GM12892 (cell line): ENCODE results near the gene ZNF585A. TPM values are rescaled to one million over a fixed set of nuclear protein-coding genes. Genes with fewer than 3 reads are reported as not detected.
"Not testable (repeated sequence)": the region's sequence is repeated elsewhere in the genome, so short reads cannot be mapped to it uniquely, and the experiment has no call there.

ENCODE experiments used
- DNase-seq: peaks from one replicate; pipeline ENCODE4 v3.0.0; 2011; ENCODE audit not compliant: insufficient read length
- FAIRE-seq: peaks from 2 replicates; lab custom pipeline; 2011; peaks lifted over from hg19 to GRCh38; lab: Jason Lieb, UNC
- POLR2A ChIP-seq: IDR thresholded peaks from 2 replicates; pipeline ENCODE4 v1.6.1; 2011; ENCODE audit warnings: low read depth, low read length, control low read depth
- POLR2AphosphoS5 ChIP-seq: IDR thresholded peaks from 2 replicates; pipeline ENCODE4 v1.6.1; 2011; ENCODE audit warnings: low read depth, low read length, control low read depth
- TAF1 ChIP-seq: IDR thresholded peaks from 2 replicates; pipeline ENCODE4 v1.6.1; 2011; ENCODE audit warnings: low read depth, mild to moderate bottlenecking, control low read depth, low read length, borderline replicate concordance
- polyA plus RNA-seq: library from polyadenylated mRNA; unstranded; fragments of >200 nt; gene quantifications from one replicate; pipeline ENCODE4 v1.2.1, GENCODE V29; 2012; ENCODE audit warnings: missing spikeins, inconsistent platforms; ENCODE audit not compliant: missing spikeins

The ZNF585A gene
- polyA plus RNA-seq: 15.0 TPM

DNA sequence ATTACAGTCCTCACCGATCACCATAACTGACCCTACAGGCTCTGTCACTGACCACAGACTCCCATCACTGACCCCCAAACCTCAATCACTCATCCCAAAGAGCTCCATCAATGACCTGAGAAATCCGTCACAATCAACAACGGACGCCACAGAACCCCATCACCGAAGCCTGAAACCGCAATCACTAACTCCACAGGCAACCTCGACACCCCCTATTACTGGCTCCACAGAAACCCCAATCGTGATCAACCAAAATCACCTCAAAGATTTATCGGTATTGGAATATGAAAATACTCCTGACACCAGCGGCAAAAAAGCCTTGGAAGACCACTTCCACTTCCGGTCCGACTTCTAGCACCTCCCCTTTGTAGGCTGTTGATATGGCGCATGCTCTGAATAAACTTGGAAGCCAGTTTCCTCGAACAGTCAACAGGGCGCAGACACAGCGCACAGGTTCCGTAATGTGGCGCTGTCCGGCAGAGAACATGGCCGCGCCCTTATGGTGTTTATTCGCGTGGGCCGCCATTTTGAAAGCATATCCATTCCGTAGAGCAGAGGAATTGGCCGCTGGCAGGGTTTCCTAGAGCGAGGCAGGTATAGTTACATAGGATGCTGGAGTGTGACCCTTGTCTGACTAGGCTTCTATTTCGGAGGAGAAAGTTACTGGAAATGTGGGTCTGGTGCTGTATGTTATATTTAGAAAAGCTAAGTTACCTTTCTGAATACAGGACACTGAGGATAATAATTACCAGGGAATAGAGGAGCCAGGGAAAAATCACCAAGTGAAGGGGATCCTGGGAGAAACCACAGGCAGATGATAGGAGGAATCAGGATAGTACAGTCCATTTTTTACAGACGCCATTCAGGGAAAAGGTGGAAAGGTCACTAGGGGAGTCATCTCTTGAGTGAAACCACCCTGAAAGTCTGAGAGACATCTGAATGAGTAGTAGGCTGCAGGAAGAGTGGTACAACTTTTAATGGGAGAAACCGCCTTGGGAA is at the start of gene ZNF585A:
Gene ZNF585A (minus strand): TSS at position 328 of the 999 bp plus-strand sequence. CDS start 2,785 bp downstream, outside the sequence.
- FAIRE-seq: peak; percentile 89
- TF ChIP-seq TAF1: no peak; the same call in 1 of the 2 replicates
- TF ChIP-seq POLR2A: peak; percentile 69
- TF ChIP-seq POLR2AphosphoS5: peak; percentile 71; the same call in 1 of the 2 replicates

DNA sequence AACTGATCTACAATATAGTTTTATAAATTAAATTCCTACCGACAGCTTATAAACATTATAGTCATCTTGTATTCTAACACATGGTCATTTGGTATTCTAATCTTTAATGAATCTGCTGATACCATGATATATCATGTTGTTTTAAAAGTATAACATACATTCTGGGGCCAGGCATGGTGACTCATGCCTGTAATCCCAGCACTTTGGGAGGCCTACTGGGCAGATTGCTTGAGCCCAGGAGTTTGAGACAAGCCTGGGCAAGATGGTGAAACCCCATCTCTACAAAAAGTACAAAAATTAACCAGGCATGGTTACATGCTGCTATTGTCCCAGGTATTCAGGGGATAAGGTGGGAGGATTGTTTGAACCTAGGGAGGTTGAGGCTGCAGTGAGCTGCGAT is 48.6 kb upstream of the ZNF585A start:
- TF ChIP-seq TAF1: no peak
- no peak for TF ChIP-seq POLR2AphosphoS5
- TF ChIP-seq POLR2A: no peak

More for the DNA sequence above, at the start of gene ZNF585A:
- DNase-seq: peak; percentile 42

DNA sequence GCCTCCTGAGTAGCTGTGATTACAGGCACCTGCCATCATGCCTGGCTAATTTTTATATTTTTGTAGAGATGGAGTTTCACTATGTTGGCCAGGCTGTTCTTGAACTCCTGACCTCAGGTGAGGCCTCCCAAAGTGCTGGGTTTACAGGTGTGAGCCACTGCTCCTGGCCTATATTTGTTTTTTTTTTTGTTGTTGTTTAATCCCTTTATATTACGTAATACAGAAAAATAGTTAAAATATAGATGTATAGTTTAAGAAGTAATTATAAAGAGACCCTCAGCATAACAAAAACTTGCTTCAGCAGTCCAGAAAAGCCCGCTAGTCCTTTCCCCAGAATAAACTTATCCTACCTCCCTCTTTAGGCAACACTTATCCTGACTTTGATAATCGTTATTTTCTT is 47.9 kb upstream of the ZNF585A start:
- no peak for TF ChIP-seq POLR2AphosphoS5
- TF ChIP-seq POLR2A: no peak
- TF ChIP-seq TAF1: no peak
- no peak for FAIRE-seq

More for the DNA sequence above, 48.6 kb upstream of the ZNF585A start:
- FAIRE-seq: no peak
- no peak for DNase-seq

DNA sequence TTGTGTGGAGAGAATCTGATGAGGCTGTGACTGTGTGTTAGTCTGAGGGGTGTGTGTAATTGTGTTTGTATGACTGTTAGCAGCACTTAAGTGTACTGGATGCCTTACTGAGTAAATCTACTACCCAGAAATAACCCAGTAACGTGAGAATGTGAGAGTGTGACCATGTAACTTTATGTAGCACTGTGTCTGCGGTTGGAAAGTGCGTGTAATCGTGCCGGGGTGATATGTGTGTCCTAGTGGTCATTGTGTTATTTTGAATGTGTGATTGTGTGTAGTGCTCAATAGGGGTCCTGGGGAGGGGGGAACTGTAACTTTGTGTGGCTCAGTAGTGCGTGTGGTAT is 46.1 kb upstream of the ZNF585A start:
- DNase-seq (no peak), FAIRE-seq (no peak)
- TF ChIP-seq POLR2AphosphoS5 (no peak), POLR2A (no peak), TAF1 (no peak)

More for the DNA sequence above, 47.9 kb upstream of the ZNF585A start:
- no peak for DNase-seq

DNA sequence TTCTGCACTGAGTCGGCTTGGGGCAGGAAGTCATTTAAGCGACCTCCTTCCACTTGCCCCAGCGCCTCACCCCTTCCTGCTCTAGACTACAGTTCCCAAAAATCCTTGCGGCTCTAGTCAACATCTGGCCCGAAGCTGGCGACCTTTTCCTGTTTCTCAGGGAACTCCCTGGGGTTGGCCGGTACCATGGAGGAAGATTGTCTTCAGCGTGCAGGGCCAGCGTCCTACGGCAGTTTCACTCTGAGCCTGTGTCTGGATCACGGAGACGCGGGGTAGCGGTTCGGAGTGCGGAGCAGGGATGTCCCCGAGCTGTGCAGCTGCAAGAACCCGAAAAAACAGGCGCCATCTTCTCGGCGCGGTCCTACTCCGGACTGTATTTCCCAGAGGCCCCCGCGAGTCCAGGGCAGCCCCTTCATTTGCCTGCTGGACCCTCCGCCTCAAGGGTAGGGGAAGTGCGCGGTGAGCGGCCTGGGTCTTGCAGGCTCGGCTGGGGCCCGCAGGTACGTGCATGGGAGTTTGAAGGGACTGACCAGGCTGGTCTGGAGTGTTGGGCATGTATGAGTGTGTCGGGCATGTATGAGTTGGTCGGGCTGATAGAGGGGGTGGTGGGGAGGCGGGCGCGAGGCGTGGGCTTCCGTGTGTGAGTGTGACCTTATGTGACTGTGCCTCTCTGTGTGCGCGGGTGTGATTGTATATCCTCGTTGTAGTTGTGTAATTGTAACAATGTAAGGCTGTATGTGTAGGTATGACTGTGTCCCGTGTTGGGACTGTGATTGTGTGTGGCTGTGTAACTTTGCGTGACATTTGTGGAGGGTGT is 45.5 kb upstream of the ZNF585A start, which contains the start of gene ZNF383:
Gene ZNF383 (plus strand): TSS at position 440 of the 817 bp plus-strand sequence. CDS start 12,240 bp downstream, outside the sequence.
- peak; percentile 74 for DNase-seq
- peak; percentile 90 for FAIRE-seq
- TF ChIP-seq POLR2AphosphoS5 (peak; percentile 82; the same call in 1 of the 2 replicates), POLR2A (peak; percentile 82), TAF1 (no peak)

DNA sequence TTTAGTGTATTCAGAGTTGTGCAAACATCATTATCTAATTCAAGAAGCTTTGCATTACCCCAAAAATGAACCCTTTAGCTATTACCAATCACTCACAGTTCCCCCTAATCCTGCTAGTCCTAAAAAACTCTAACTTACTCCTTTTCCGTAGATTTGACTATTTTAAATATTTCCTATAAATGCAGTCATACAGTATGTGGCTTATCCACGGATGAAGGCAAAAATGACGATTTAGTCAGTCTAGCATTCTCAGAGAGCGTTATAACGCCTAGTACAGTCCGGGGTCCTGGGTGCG is 44.9 kb upstream of the ZNF585A start:
- TF ChIP-seq POLR2A (no peak), TAF1 (no peak), POLR2AphosphoS5 (no peak)
- FAIRE-seq (no peak), DNase-seq (no peak)

DNA sequence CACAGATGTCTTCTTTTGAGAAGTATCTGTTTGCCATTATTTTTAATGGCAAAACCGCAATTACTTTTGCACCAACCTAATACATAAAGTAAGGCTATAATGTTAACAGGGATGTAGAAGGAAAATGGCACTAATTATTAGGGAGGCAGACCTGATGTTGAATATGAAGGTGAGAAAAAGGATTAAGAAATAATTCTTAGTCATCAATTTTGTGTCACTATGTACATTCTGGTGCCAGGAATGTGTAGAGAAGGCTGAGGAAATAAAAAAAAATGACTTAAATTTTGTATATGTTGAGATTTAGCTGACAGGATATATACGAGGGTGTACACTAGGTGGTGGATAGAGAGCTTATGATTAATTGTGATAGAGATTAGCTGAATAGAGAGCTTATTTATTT is 25.3 kb upstream of the ZNF585A start:
- no peak for DNase-seq
- no peak for TF ChIP-seq TAF1
- TF ChIP-seq POLR2A: no peak
- no peak for TF ChIP-seq POLR2AphosphoS5
- FAIRE-seq: no peak

DNA sequence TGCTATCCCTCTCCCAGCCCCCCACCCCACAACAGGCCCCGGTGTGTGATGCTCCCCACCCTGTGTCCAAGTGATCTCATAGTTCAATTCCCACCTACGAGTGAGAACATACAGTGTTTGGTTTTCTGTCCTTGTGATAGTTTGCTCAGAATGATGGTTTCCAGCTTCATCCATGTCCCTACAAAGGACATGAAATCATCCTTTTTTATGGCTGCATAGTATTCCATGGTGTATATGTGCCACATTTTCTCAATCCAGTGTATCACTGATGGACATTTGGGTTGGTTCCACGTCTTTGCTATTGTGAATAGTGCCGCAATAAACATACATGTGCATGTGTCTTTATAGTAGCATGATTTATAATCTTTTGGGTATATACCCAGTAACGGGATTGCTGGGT is 24.6 kb upstream of the ZNF585A start:
- DNase-seq, FAIRE-seq: not testable (repeated sequence)

DNA sequence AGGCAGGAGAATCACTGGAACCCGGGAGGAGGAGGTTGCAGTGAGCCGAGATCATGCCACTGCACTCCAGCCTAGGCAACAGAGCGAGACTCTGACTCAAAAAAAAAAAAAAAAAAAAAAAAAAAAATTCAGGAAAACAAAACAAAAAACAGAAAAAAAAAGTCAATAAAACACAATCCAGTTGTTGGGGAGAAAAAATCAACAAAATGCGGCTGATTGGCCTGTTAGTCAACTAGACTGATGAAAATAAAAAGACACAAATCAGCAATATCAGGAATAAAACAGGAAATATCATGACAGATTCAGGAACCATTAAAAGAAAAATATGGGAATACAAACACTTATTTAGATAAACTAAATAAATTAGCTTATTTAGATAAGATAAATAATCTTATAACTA is 22.8 kb upstream of the ZNF585A start:
- FAIRE-seq, DNase-seq: not testable (repeated sequence)

DNA sequence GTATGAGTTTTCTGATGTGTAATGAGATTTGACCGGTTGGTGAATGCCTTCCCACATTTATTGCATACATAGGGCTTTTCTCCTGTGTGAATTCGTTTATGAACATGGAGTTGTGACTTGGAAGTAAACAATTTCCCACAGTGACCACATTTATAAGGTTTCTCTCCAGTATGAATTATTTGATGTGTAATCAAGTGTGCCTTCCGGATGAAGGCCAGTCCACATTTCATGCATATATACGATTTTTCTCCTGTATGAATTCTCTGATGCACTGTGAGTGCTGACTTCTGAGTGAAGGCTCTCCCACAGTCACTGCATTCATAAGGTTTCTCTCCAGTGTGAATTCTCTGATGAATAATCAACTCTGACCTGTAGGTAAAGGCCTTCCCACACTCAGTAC is 13.6 kb upstream of the ZNF585A start:
- not testable (repeated sequence) for DNase-seq, FAIRE-seq

DNA sequence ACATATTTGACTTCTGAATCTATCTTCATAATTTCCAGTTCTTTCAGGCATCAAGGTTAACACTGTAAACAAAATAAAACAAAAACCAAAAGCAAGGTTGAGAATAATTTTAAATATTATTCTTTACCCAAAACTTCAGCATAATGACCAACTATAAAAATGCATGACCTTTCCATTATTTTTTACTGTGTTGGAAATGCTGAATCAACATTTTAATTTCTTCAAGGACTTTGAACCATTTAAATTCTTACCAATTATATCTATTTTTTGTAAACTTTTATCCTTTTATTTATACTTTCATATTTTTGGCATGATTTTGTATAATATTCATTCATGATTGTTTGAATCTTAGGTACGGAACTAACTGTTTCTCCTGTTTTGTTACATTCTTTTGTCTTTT is 6.9 kb downstream of the ZNF585A start:
- TF ChIP-seq POLR2AphosphoS5 (no peak), TAF1 (no peak), POLR2A (no peak)
- FAIRE-seq (no peak), DNase-seq (no peak)

DNA sequence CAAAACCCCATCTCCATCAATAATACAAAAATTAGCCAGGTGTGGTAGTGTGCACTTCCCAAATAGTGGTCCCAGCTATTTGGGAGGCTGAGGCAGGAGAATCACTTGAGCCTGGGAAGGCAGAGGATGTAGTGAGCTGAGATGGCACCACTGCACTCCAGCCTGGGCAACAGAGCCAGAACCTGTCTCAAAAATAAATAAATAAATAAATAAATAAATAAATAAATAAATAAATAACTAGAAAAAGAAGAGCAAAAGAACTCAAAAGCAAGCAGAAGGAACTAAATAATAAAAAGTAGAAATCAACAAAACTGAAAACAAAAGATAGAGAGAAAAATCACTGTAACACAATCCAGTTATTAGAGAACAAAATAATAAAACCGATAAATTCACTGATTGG is 12.3 kb downstream of the ZNF585A start:
- FAIRE-seq (no peak), DNase-seq (no peak)
- TF ChIP-seq POLR2A (no peak), TAF1 (no peak), POLR2AphosphoS5 (no peak)
